Measurements from ENCODE around the gene FAT1. TPM values are rescaled to one million over a fixed set of nuclear protein-coding genes. Genes with fewer than 3 reads are reported as not detected.

The FAT1 gene
- polyA plus RNA-seq, 1 donor from 2014 or later = 19.8 TPM

DNA sequence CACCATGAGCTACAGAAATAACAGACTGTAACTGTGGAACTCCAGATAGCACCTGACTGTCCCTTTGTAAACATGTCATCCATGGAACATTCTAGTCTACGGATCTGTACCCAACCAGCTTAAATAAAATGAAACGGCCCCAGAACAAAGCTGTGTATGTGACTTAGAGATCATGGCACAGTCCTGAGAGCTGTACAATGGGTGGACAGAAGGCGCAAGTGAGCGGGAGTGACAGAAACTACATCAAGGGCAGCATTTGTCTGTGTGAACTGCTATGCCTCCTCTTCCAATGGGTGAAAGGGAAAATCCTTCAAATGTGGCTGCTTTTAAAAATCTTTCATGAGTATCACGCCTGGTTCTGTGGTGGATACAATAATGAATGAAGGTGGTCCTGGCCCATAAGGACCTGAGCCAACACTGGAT is 72.5 kb downstream of the FAT1 start:
- Histone ChIP-seq H2AFZ (ENCODE audit: low read depth, low read length) (no peak overlapping the region), H3K27me3 (ENCODE audit: insufficient read depth, low read depth, low read length) (no peaks in the 10 kb centered on the region), H3K79me2 (replicated peaks; ENCODE audit: insufficient read depth, low read length) (no peaks in the 10 kb centered on the region), H3K4me3 (ENCODE audit: low read length) (no peak overlapping the region), H3K36me3 (ENCODE audit: insufficient read depth, low read length) (no peaks in the 10 kb centered on the region), H4K20me1 (ENCODE audit: insufficient read depth) (no peaks in the 10 kb centered on the region), H3F3A (ENCODE audit: insufficient read depth, low read length, poor library complexity, severe bottlenecking) (no peaks in the 10 kb centered on the region), H3K27ac (ENCODE audit: low read length) (no peak overlapping the region), H3K9me2 (ENCODE audit: insufficient read depth, low read length) (no peaks in the 10 kb centered on the region), H3K9me3 (ENCODE audit: low read length) (no peaks in the 10 kb centered on the region), H3K4me2 (ENCODE audit: low read length) (no peak overlapping the region), H3K9ac (ENCODE audit: low read length) (no peak overlapping the region)
- TF ChIP-seq POLR2AphosphoS5 (IDR thresholded peaks at IDR 0.05) (no peak), CTCF (IDR thresholded peaks at IDR 0.05; ENCODE audit: poor library complexity, severe bottlenecking) (no peak), MXI1 (conservative IDR thresholded peaks at IDR 0.05; ENCODE audit: poor library complexity, severe bottlenecking) (no peak), EZH2 (IDR thresholded peaks at IDR 0.05; ENCODE audit: borderline replicate concordance, insufficient read depth, low read length, poor library complexity, severe bottlenecking) (no peak), SMC3 (conservative IDR thresholded peaks at IDR 0.05; ENCODE audit: poor library complexity) (no peak), EP300 (conservative IDR thresholded peaks at IDR 0.05; ENCODE audit: poor library complexity, severe bottlenecking) (no peak), RAD21 (conservative IDR thresholded peaks at IDR 0.05) (no peak), TAF1 (IDR thresholded peaks at IDR 0.05; ENCODE audit: low read depth) (no peak)
- TF ChIP-seq, protein P1, sequence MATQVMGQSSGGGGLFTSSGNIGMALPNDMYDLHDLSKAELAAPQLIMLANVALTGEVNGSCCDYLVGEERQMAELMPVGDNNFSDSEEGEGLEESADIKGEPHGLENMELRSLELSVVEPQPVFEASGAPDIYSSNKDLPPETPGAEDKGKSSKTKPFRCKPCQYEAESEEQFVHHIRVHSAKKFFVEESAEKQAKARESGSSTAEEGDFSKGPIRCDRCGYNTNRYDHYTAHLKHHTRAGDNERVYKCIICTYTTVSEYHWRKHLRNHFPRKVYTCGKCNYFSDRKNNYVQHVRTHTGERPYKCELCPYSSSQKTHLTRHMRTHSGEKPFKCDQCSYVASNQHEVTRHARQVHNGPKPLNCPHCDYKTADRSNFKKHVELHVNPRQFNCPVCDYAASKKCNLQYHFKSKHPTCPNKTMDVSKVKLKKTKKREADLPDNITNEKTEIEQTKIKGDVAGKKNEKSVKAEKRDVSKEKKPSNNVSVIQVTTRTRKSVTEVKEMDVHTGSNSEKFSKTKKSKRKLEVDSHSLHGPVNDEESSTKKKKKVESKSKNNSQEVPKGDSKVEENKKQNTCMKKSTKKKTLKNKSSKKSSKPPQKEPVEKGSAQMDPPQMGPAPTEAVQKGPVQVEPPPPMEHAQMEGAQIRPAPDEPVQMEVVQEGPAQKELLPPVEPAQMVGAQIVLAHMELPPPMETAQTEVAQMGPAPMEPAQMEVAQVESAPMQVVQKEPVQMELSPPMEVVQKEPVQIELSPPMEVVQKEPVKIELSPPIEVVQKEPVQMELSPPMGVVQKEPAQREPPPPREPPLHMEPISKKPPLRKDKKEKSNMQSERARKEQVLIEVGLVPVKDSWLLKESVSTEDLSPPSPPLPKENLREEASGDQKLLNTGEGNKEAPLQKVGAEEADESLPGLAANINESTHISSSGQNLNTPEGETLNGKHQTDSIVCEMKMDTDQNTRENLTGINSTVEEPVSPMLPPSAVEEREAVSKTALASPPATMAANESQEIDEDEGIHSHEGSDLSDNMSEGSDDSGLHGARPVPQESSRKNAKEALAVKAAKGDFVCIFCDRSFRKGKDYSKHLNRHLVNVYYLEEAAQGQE (IDR thresholded peaks at IDR 0.05; ENCODE audit: borderline replicate concordance) = no peak

DNA sequence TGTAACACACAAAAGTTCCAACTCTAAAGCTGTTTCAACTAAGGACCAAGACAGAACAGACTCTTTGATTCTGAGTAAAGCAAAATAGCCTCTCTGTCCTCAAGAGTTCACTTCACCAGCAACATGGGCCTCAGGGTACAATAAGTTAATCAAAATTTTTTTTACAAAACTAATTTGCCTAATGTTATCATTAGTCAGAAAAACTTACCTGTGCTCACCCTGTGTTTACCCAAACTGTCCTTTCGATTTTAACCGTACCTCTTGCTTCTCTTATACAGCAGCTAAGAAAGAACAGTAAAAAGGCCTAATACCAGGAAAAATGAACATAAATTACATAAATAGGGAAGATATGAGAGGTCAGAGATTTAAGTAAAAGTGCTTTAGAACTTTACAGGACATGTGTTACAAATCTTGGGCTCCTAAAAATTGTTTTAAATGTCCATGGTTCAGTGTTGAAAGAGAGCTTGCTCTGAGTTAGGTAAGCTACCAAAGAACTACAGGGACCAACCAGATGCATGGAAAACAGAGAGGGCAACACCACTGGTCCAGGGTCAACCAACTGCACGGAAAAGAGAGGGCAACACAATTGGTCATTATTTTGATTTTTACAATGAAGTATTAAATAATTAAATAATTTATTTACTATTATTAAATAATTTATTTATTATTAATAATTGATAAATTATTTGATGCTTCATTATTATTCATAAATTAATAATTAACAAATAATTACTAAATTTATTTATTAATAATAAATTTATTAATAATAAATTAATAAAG is 73.1 kb downstream of the FAT1 start:
- Histone ChIP-seq H2AFZ (ENCODE audit: low read depth, low read length) (no peak overlapping the region), H3F3A (ENCODE audit: insufficient read depth, low read length, poor library complexity, severe bottlenecking) (no peaks in the 10 kb centered on the region), H4K20me1 (ENCODE audit: insufficient read depth) (no peaks in the 10 kb centered on the region), H3K9me3 (ENCODE audit: low read length) (no peaks in the 10 kb centered on the region), H3K9me2 (ENCODE audit: insufficient read depth, low read length) (no peaks in the 10 kb centered on the region), H3K79me2 (replicated peaks; ENCODE audit: insufficient read depth, low read length) (no peaks in the 10 kb centered on the region), H3K9ac (ENCODE audit: low read length) (no peak overlapping the region), H3K27ac (ENCODE audit: low read length) (no peak overlapping the region), H3K27me3 (ENCODE audit: insufficient read depth, low read depth, low read length) (no peaks in the 10 kb centered on the region), H3K4me3 (ENCODE audit: low read length) (no peak overlapping the region), H3K36me3 (ENCODE audit: insufficient read depth, low read length) (no peaks in the 10 kb centered on the region), H3K4me2 (ENCODE audit: low read length) (no peak overlapping the region)
- TF ChIP-seq CTCF (IDR thresholded peaks at IDR 0.05; ENCODE audit: poor library complexity, severe bottlenecking) = no peak
- TF ChIP-seq EZH2 (IDR thresholded peaks at IDR 0.05; ENCODE audit: borderline replicate concordance, insufficient read depth, low read length, poor library complexity, severe bottlenecking) = no peak
- TF ChIP-seq EP300 (conservative IDR thresholded peaks at IDR 0.05; ENCODE audit: poor library complexity, severe bottlenecking) = no peak
- TF ChIP-seq, protein P1 (IDR thresholded peaks at IDR 0.05; ENCODE audit: borderline replicate concordance) = no peak
- TF ChIP-seq POLR2AphosphoS5 (IDR thresholded peaks at IDR 0.05) = no peak
- TF ChIP-seq SMC3 (conservative IDR thresholded peaks at IDR 0.05; ENCODE audit: poor library complexity) = no peak
- no peak for TF ChIP-seq TAF1 (IDR thresholded peaks at IDR 0.05; ENCODE audit: low read depth)
- TF ChIP-seq RAD21 (conservative IDR thresholded peaks at IDR 0.05) = no peak
- TF ChIP-seq MXI1 (conservative IDR thresholded peaks at IDR 0.05; ENCODE audit: poor library complexity, severe bottlenecking) = no peak

All from neural cell (in vitro differentiated cells).